Right cardiac atrium (tissue), 5 donors: ENCODE data around the gene MMP15. TPM values are rescaled to one million over a fixed set of nuclear protein-coding genes. Genes with fewer than 3 reads are reported as not detected.

ENCODE experiments used
- ATAC-seq, 2 donors: fragments of 200-7000 bp; cut with Tn5 transposase; one replicate each; pipeline versions ENCODE4 v1.8.0 to v1.9.1; 2020; ENCODE audit warnings: moderate library complexity in 2 of 2, mild to moderate bottlenecking in 1 of 2
- DNase-seq, 3 donors: peaks; one replicate each; pipeline ENCODE4 v3.0.0-alpha.2; 2020
- H3K27ac ChIP-seq: one replicate; pipeline ENCODE4 v1.5.1; 2013; ENCODE audit warnings: mild to moderate bottlenecking, low read length, control low read depth, moderate library complexity
- H3K27me3 ChIP-seq: one replicate; pipeline ENCODE4 v1.6.1; 2013; ENCODE audit not compliant: control insufficient read depth, insufficient read depth
- H3K4me1 ChIP-seq: one replicate; pipeline ENCODE4 v1.6.1; 2013; ENCODE audit warnings: low read length; ENCODE audit not compliant: control insufficient read depth, insufficient read depth
- H3K4me3 ChIP-seq: one replicate; pipeline ENCODE4 v1.5.1; 2013; ENCODE audit warnings: low read length, control low read depth
- H3K9me3 ChIP-seq: one replicate; pipeline ENCODE4 v1.6.1; 2013; ENCODE audit warnings: low read length; ENCODE audit not compliant: control insufficient read depth
- WGBS: extraction: QIAGEN DNeasy Blood & Tissue Kit; methylation state at CpG from one replicate; pipeline ENCODE4 v1.1.7; 2013; 5-methylcytosine and 5-hydroxymethylcytosine counted together
- intact Hi-C, 4 donors: fragments of 100-400 bp; cut with DNase I; formaldehyde crosslinking; loops; one replicate each; pipeline versions ENCODE4 v1.11.0 to v1.14.0; 2022 to 2023
- polyA plus RNA-seq: library from polyadenylated mRNA; stranded (reverse); fragments of 200-250 nt; gene quantifications from one replicate; pipeline ENCODE4 v1.2.3, GENCODE V29; 2013
- total RNA-seq, 4 donors: library from RNA; stranded (reverse); fragmentation: NEBNext Ultra II Directional; extraction: Animal tissue kit (Norgen Biotek cat#: 25700); gene quantifications; one replicate each; pipeline ENCODE4 v1.2.1, GENCODE V29; 2021
- donor health status: healthy with polysubstance abuse.
- donor health status: DM: no; HTN: yes; CAD: no.
- donor health status: DM: no; HTN: no; CAD: no.
- donor health status: DM: no; HTN: yes; CAD: no; lungs with severe emphysema.
- donor health status: DM: yes; HTN: yes; CAD: no.

Gene MMP15
- total and polyA plus RNA-seq, 5 donors = 41.2 to 72.6 (median 61.0) TPM

DNA sequence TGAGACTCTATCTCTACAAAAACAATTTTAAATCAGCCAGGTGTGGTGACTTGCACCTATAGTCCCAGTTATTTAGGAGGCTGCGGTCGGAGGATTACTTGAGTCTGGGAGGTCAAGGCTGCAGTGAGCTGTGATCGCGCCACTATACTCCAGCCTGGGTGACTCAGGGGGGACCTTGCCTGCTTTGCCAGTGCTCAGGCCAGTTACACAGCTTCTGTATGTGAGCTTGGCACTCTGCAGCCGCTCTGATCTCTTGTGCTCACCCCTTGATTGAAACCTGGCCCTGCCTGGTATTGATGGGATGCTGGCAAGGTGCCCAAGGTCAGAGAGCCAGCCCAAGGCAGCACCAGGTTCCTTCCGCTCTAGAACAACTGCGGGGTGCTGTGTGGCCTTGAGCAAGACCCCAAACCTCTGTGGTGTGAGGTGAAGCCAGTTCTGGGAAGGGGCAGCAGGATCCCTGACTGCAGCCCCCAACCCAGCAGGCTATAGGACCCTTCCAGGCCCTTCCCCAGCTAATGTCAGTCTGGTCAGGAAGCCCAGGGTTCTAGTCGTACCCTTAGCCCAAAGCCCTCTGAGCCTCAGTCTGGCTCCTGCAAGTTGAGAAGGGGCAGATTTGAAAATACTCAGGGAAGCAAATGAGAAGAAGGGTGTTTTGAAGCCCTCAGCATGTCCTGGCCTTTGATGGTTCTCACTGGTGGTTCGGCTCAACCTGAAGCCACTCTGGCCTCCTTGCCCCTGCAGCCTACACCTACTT, 18.9 kb downstream of the MMP15 start:
- ATAC-seq (no peak), DNase-seq (no peak)
- WGBS = 89% methylated on average over 9 of the region's 9 CpGs
- Histone ChIP-seq H3K4me3 (no peak overlapping the region), H3K4me1 (no peaks in the 10 kb centered on the region), H3K9me3 (no peaks in the 10 kb centered on the region), H3K27ac (no peak overlapping the region), H3K27me3 (no peaks in the 10 kb centered on the region)
- intact Hi-C loops = no loop called here

- Histone ChIP-seq H3K4me1 (no peaks in the 10 kb centered on the region), H3K4me3 (no peak overlapping the region), H3K27me3 (no peaks in the 10 kb centered on the region), H3K9me3 (no peaks in the 10 kb centered on the region), H3K27ac (no peak overlapping the region)
- no peak for DNase-seq
- intact Hi-C loops = no loop called here
- WGBS = 89% methylated on average over 31 of the region's 31 CpGs
- no peak for ATAC-seq
Observed at GRCh38 chr16:58045096-58045495, 19.5 kb downstream of the MMP15 start.

DNA sequence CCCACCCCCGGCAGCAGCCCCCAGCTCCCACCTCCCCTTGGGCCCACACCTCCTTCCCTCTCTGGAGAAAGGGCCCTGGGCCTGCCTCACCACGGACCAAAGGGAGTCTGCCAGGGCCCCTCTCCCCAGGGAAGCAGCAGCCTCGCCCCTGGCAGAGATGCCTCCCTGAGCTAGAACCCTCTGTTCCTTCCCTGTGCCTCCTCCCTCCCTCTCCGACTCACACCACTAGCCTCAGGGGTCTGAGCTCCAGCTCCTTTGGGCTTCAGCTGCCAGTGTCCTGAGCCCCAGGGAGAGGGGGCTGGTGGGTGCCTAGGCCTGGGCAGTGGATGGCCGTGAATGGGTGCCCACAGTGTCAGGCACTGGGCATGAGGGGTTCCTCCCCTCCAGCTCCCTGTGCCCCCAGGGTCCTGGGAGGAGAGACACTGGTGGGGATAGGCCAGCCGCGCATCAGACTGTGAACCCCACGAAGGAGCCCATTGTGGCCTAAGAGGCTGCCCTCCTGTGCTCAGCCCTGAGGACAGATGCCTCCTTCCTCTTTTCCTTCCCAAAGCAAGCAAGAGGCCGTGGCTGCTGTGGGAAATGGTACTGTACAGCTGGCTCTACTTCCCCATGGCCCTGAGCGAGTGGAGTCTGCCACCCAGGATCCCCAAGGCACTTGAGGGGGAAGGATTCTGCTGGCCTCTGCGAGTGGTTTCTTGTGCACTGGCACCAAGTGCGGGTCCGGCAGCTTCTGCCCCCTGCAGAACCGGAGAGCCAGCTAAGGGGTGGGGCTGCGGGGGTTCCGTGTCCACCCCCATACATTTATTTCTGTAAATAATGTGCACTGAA, 20.7 kb downstream of the MMP15 start:
- DNase-seq (no peak), ATAC-seq (no peak)
- Histone ChIP-seq H3K4me3 (no peak overlapping the region), H3K27ac (no peak overlapping the region), H3K27me3 (no peaks in the 10 kb centered on the region), H3K9me3 (no peaks in the 10 kb centered on the region), H3K4me1 (no peaks in the 10 kb centered on the region)
- intact Hi-C loops = no loop called here
- WGBS = 67% methylated on average over 16 of the region's 16 CpGs

DNA sequence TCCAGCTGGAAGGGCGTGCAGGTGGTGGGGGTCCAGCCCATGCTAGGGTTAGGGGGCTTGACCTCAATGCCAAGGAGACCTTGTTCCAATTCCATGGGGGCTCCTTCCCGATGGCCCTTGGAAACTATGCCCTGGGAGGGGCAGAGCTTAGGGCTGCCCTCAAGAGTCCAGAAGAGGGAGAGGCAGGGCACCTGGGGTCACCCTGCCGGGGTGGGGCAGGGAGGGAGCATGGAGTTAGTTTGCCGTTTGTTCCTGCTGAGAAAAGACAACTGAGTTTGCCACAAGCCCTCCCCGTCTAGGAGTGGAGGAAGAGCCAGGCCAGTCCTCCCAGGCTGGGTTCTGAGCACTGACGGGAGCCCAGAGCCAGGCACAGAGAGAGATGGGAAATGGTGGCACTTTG, 21.4 kb downstream of the MMP15 start:
- intact Hi-C loops = no loop called here
- whole genome bisulfite sequencing = 55% methylated on average over 6 of the region's 6 CpGs
- Histone ChIP-seq H3K4me1 (no peaks in the 10 kb centered on the region), H3K4me3 (no peak overlapping the region), H3K27ac (no peak overlapping the region), H3K27me3 (no peaks in the 10 kb centered on the region), H3K9me3 (no peaks in the 10 kb centered on the region)
- ATAC-seq (peak in 1 of 2 donors; percentile 10), DNase-seq (no peak)

- peak; percentile 7 to 32 for ATAC-seq
- WGBS = 45% methylated on average over 19 of the region's 19 CpGs
- no peak for DNase-seq
- Histone ChIP-seq H3K9me3 (no peaks in the 10 kb centered on the region), H3K4me1 (no peaks in the 10 kb centered on the region), H3K27ac (peak overlapping the region; percentile 52), H3K27me3 (no peaks in the 10 kb centered on the region), H3K4me3 (no peak overlapping the region)
- intact Hi-C loops = no loop called here
Observed at GRCh38 chr16:58047557-58048348, 22.2 kb downstream of the MMP15 start.

DNA sequence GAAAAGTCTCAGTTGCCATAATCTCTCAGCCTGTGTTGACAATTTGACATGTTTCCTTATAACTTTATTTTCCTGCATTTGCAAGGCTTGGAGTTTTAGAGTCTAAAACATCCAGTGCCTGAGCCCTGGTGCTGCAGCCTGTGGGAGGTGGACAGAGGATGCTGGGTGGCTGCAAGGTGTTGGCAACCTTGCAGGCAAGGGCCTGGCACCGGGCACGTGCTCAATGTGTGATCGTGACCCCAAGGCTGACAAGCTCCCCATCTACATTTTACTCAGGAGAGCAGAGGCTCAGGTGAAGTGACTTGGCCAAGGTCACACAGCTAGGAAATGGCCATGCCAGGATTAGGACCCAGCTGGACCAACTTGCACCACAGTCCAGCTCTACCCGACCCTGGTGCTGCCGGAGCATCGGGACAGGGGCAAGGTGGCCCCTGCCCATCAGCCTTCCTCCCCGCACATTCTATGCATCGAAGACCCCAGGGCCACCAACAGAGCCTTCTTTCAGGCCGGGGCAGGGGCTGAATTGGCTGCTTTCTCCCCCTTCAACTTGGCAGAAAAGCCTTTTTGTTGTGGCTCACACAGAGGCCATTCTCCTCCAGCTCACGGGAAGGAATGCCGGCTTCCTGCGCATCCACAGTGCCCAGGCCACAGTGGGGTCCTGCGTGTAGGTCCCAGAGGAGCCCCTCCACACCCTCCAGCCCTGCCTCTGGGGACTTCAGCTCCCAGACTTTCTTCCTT, 23.1 kb downstream of the MMP15 start:
- Histone ChIP-seq H3K27me3 (no peaks in the 10 kb centered on the region), H3K4me3 (no peak overlapping the region), H3K4me1 (no peaks in the 10 kb centered on the region), H3K27ac (no peak overlapping the region), H3K9me3 (no peaks in the 10 kb centered on the region)
- 71% methylated on average over 13 of the region's 13 CpGs for WGBS
- no peak for DNase-seq
- intact Hi-C loops = no loop called here
- ATAC-seq = no peak

DNA sequence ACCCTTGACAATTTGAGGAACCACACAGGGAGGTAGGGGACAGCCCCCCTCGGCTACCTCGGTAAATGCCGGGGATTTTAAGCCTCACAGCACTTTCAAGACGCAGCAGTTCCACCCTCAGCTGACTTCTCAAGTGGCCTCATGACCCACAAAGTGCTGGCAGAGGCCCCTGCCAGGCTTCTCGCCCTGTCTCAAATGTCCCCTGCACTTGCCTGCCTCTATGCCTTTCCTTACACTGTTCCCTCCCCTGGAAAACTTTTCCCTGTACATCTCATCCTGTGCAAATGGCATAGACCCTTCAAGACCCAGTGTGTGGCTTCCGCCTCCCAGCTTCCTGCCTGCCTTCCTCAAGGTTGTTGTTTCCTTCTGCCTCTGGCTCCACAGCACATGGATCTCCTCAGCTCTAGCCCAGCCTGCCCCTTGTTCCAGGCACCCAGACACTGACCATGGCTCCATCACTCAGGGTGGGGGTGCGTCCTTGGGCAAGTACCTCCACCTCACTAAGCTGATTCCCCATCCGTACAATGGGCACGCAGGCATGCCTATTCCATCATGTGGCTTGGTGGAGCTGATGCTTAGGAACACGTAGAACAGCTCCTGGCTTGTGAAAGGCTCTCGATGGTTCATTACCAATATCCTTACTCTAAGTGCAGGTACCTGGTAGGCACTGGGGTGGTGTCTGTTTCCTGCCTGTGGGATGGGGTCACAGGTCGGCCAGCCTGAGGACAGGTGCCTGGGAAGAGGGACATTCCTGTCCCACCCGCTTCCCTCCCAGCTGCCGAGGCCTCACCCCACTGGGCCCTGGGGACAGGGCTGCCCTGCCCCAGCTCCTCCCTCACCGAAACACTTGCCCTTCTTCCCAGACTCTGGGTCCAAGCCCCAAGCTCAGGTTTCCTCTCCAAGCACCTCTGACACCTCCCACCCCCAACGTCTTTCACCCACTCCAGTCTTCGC, 24.0 kb downstream of the MMP15 start:
- no peak for ATAC-seq
- no peaks in the 10 kb centered on the region for H3K9me3 ChIP-seq
- no peak overlapping the region for H3K27ac ChIP-seq
- intact Hi-C loops = no loop called here
- 68% methylated on average over 17 of the region's 17 CpGs for WGBS
- H3K4me3 ChIP-seq = no peak overlapping the region
- H3K27me3 ChIP-seq = no peaks in the 10 kb centered on the region
- DNase-seq = no peak
- no peaks in the 10 kb centered on the region for H3K4me1 ChIP-seq

GRCh38 chr16:58051296-58051695, 25.7 kb downstream of the MMP15 start:
- no peak for DNase-seq
- Histone ChIP-seq H3K4me1 (no peaks in the 10 kb centered on the region), H3K27me3 (no peaks in the 10 kb centered on the region), H3K9me3 (no peaks in the 10 kb centered on the region), H3K4me3 (no peak overlapping the region), H3K27ac (no peak overlapping the region)
- intact Hi-C loops = no loop called here
- no peak for ATAC-seq
- 74% methylated on average over 2 of the region's 2 CpGs for WGBS

DNA sequence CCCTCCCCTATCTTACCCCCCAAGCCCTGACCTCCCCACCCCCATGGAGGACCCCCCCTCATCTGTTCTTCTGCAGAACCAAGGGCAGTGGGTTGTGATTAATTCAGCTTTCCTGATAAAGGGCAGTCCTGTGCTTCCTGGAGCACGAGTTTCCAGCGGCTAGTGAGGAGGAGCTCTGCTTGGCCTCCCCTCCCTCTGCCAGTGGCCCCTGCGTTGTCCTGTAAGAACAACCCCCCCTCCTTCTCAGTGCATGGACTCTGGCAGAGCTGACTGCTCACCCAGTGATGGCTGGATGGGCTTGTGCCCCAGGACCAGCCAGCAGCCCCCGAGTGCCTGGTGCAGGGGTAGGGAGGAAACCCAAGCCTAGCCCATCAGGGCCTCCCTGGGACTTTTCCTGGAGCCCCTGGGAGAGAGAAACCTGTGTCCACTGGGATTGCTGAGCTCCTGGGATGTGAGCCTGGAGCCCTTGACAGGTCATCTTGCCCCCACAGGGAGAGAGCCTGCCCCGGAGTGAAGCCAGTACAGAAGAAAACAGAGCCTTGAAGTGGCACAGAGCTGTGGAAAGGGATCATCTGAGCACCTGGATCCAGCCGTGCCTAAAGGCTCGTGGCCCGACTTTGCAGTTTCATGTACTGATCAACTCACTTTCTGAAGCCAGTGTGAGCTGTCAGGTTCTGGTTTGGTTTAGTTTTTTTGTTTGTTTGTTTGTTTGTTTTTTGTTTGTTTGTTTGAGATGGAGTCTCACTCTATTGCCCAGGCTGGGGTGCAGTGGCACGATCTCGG, 26.5 kb downstream of the MMP15 start:
- Histone ChIP-seq H3K4me1 (no peaks in the 10 kb centered on the region), H3K4me3 (no peak overlapping the region), H3K9me3 (no peaks in the 10 kb centered on the region), H3K27me3 (no peaks in the 10 kb centered on the region), H3K27ac (no peak overlapping the region)
- WGBS = 64% methylated on average over 10 of the region's 10 CpGs
- peak in 1 of 3 donors; percentile 41 for DNase-seq
- no peak for ATAC-seq
- intact Hi-C loops = no loop called here
